ENCODE results near the gene ATP10D. TPM values are rescaled to one million over a fixed set of nuclear protein-coding genes. Genes with fewer than 3 reads are reported as not detected.

ATP10D gene
- 10 to 100 TPM; 29.8 to 52.8 TPM for total RNA-seq
- polyA plus RNA-seq (ENCODE audit: insufficient read length in 2 of 2) = 10 to 100 TPM; 13.0 to 13.3 TPM
- long read RNA-seq, donor 1 = 0 reads
- long read RNA-seq, donor 2 = 0 reads
- long read RNA-seq, donor 3 = 0 reads
- long read RNA-seq, donor 4, full-length matches to known transcripts = 3 of 3 reads
- long read RNA-seq, donor 4, partial matches to known transcripts = 0 of 3 reads
- long read RNA-seq, donor 4, other reads (novel, unspliced or antisense) = 0 of 3 reads

- peaks cover 3% of the 10 kb centered on the region for H3K4me1 ChIP-seq (ENCODE audit: control insufficient read depth, insufficient read depth, low read length)
- no peaks in the 10 kb centered on the region for H3K36me3 ChIP-seq (ENCODE audit: control insufficient read depth, insufficient read depth, low read length)
- H3K4me3 ChIP-seq (ENCODE audit: low read depth, low read length) = peak within 1 kb of the TSS; percentile 61
- 1% methylated on average over 24 of the region's 34 CpGs for WGBS (ENCODE audit: insufficient coverage)
- H3K27me3 ChIP-seq (ENCODE audit: control insufficient read depth, insufficient read depth, low read length) = no peaks in the 10 kb centered on the region
- H3K27ac ChIP-seq (ENCODE audit: low read depth, low read length) = peak within 1 kb of the TSS; percentile 83
- H3K9me3 ChIP-seq (ENCODE audit: control insufficient read depth, insufficient read depth, low read length) = no peaks in the 10 kb centered on the region
- peak; percentile 77 to 97 (median 88) for DNase-seq (ENCODE audit: low read depth in 4 of 6, low spot score in 6 of 6)
These were observed at the start of gene ATP10D for GRCh38 chr4:47485047-47485692. Gene ATP10D, plus strand, starts transcription at chr4:47485275. Its CDS starts 27,266 bp downstream, at chr4:47512541.

- H3K9me3 ChIP-seq (ENCODE audit: control insufficient read depth, insufficient read depth, low read length) = no peaks in the 10 kb centered on the region
- no peaks in the 10 kb centered on the region for H3K36me3 ChIP-seq (ENCODE audit: control insufficient read depth, insufficient read depth, low read length)
- H3K4me1 ChIP-seq (ENCODE audit: control insufficient read depth, insufficient read depth, low read length) = no peaks in the 10 kb centered on the region
- no peaks in the 10 kb centered on the region for H3K27me3 ChIP-seq (ENCODE audit: control insufficient read depth, insufficient read depth, low read length)
- no peak overlapping the region for H3K4me3 ChIP-seq (ENCODE audit: low read depth, low read length)
- no peak overlapping the region for H3K27ac ChIP-seq (ENCODE audit: low read depth, low read length)
- DNase-seq (ENCODE audit: low read depth in 4 of 6, low spot score in 6 of 6) = no peak
- WGBS (ENCODE audit: insufficient coverage) = 86% methylated on average over 3 of the region's 5 CpGs
These were observed 42.1 kb upstream of the ATP10D start for GRCh38 chr4:47442980-47443379.

DNA sequence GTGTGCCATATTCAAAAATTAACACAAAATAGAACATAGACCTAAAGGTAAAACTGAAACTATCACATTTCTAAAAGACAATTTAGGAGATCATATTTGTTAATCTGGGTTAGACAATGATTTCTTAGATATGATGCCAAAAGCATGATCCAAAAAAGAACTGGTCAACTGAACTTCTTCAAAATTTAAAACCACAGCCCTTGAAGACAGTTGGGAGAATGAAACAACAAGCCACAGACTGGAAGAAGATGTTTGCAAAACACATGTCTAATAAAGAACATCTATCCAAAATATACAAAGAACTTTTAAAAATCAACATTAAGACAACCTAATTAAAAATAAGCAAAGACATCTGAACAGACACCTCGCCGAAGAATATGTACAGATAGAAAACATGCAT is 41.0 kb upstream of the ATP10D start:
- no peak for DNase-seq (ENCODE audit: low read depth in 4 of 6, low spot score in 6 of 6)
- H3K36me3 ChIP-seq (ENCODE audit: control insufficient read depth, insufficient read depth, low read length) = no peaks in the 10 kb centered on the region
- no peaks in the 10 kb centered on the region for H3K27me3 ChIP-seq (ENCODE audit: control insufficient read depth, insufficient read depth, low read length)
- WGBS (ENCODE audit: insufficient coverage) = 90% methylated on average over 2 of the region's 2 CpGs
- no peak overlapping the region for H3K27ac ChIP-seq (ENCODE audit: low read depth, low read length)
- no peaks in the 10 kb centered on the region for H3K4me1 ChIP-seq (ENCODE audit: control insufficient read depth, insufficient read depth, low read length)
- H3K4me3 ChIP-seq (ENCODE audit: low read depth, low read length) = no peak overlapping the region
- H3K9me3 ChIP-seq (ENCODE audit: control insufficient read depth, insufficient read depth, low read length) = no peaks in the 10 kb centered on the region

GRCh38 chr4:47451657-47452056 is 33.4 kb upstream of the ATP10D start:
- WGBS (ENCODE audit: insufficient coverage) = 14% methylated on average over 1 of the region's 4 CpGs
- Histone ChIP-seq H3K36me3 (ENCODE audit: control insufficient read depth, insufficient read depth, low read length) (peaks cover 7% of the 10 kb centered on the region), H3K4me3 (ENCODE audit: low read depth, low read length) (no peak overlapping the region)

GRCh38 chr4:47462799-47463234 is 22.3 kb upstream of the ATP10D start:
- WGBS (ENCODE audit: insufficient coverage) = 27% methylated on average over 2 of the region's 6 CpGs
- no peak for DNase-seq (ENCODE audit: low read depth in 4 of 6, low spot score in 6 of 6)
- Histone ChIP-seq H3K9me3 (ENCODE audit: control insufficient read depth, insufficient read depth, low read length) (no peaks in the 10 kb centered on the region), H3K36me3 (ENCODE audit: control insufficient read depth, insufficient read depth, low read length) (no peaks in the 10 kb centered on the region), H3K27me3 (ENCODE audit: control insufficient read depth, insufficient read depth, low read length) (no peaks in the 10 kb centered on the region), H3K27ac (ENCODE audit: low read depth, low read length) (peak overlapping the region; percentile 55), H3K4me3 (ENCODE audit: low read depth, low read length) (peak overlapping the region; percentile 84), H3K4me1 (ENCODE audit: control insufficient read depth, insufficient read depth, low read length) (no peaks in the 10 kb centered on the region)

More at GRCh38 chr4:47451657-47452056, 33.4 kb upstream of the ATP10D start:
- Histone ChIP-seq H3K27me3 (ENCODE audit: control insufficient read depth, insufficient read depth, low read length) (no peaks in the 10 kb centered on the region), H3K4me1 (ENCODE audit: control insufficient read depth, insufficient read depth, low read length) (no peaks in the 10 kb centered on the region), H3K9me3 (ENCODE audit: control insufficient read depth, insufficient read depth, low read length) (no peaks in the 10 kb centered on the region), H3K27ac (ENCODE audit: low read depth, low read length) (no peak overlapping the region)
- no peak for DNase-seq (ENCODE audit: low read depth in 4 of 6, low spot score in 6 of 6)

DNA sequence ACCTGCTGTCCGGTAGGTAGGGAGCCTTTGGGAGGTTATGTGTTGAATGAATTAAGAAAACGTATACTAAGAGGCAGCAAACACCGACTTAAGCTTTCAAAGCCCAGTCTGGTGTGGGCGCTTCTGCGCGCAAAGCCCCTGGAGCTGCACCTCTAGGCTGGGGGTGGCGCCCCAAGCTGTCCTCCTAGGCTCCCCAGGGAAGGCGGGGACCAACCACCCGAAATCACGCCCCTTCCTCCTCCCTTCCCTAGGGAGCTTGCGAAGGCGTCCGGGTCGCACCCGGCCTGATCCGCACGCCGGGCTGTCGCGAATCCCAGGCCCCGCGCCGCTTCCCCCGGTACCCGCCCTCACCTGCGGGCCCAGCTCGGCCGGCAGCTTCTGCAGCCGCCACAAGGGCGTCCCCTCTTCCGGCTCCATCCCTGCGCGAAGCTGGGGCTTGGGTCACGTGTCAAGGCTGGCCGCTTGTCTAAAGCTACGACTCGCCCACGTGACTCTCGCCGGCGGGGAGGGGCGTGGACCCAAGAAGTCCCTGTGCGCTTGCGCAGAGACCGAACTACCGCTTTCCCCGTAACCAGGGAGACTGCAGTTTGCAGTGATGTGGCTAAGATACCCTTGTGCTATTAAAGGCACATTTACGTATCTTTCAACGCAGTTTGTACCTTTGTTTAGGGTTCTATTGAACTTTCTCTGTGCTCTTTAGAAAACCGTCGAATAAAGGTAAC is 21.7 kb upstream of the ATP10D start, which contains the start of gene COMMD8:
Gene COMMD8 (minus strand): TSS at position 468 of the 722 bp plus-strand sequence. CDS start 51 bp downstream, at position 417.
- Histone ChIP-seq H3K4me1 (ENCODE audit: control insufficient read depth, insufficient read depth, low read length) (no peaks in the 10 kb centered on the region), H3K27ac (ENCODE audit: low read depth, low read length) (peak within 1 kb of the TSS; percentile 55), H3K4me3 (ENCODE audit: low read depth, low read length) (peak within 1 kb of the TSS; percentile 84), H3K9me3 (ENCODE audit: control insufficient read depth, insufficient read depth, low read length) (no peaks in the 10 kb centered on the region), H3K36me3 (ENCODE audit: control insufficient read depth, insufficient read depth, low read length) (no peaks in the 10 kb centered on the region), H3K27me3 (ENCODE audit: control insufficient read depth, insufficient read depth, low read length) (no peaks in the 10 kb centered on the region)
- WGBS (ENCODE audit: insufficient coverage) = under 1% methylated on average over 47 of the region's 51 CpGs
- peak; percentile 91 to 99 (median 95) for DNase-seq (ENCODE audit: low read depth in 4 of 6, low spot score in 6 of 6)

DNA sequence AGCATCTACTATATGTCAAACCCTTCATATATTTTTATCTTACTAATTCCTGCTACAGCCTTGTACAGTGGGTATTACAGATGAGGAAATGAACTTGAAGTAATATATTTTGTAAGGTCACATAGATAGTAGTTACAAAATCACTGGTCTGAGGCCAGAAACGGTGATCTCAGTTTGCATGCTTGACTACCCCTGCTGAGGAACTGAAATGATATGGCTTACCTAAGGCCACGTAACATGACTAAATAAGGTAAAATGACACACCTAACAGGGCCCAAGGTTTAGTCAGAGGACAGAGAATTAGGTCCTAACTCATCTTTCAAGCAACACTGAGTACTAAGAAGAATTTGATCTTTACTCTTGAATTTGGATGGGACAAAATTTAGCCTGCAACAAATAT is 20.1 kb upstream of the ATP10D start:
- Histone ChIP-seq H3K27ac (ENCODE audit: low read depth, low read length) (no peak overlapping the region), H3K36me3 (ENCODE audit: control insufficient read depth, insufficient read depth, low read length) (no peaks in the 10 kb centered on the region), H3K4me3 (ENCODE audit: low read depth, low read length) (no peak overlapping the region), H3K4me1 (ENCODE audit: control insufficient read depth, insufficient read depth, low read length) (no peaks in the 10 kb centered on the region), H3K9me3 (ENCODE audit: control insufficient read depth, insufficient read depth, low read length) (no peaks in the 10 kb centered on the region), H3K27me3 (ENCODE audit: control insufficient read depth, insufficient read depth, low read length) (no peaks in the 10 kb centered on the region)
- 83% methylated on average over 1 of the region's 2 CpGs for WGBS (ENCODE audit: insufficient coverage)
- no peak for DNase-seq (ENCODE audit: low read depth in 4 of 6, low spot score in 6 of 6)

- no peak for DNase-seq (ENCODE audit: low read depth in 4 of 6, low spot score in 6 of 6)
- no peaks in the 10 kb centered on the region for H3K9me3 ChIP-seq (ENCODE audit: control insufficient read depth, insufficient read depth, low read length)
- no peaks in the 10 kb centered on the region for H3K4me1 ChIP-seq (ENCODE audit: control insufficient read depth, insufficient read depth, low read length)
- H3K27ac ChIP-seq (ENCODE audit: low read depth, low read length) = no peak overlapping the region
- no peaks in the 10 kb centered on the region for H3K27me3 ChIP-seq (ENCODE audit: control insufficient read depth, insufficient read depth, low read length)
- no peaks in the 10 kb centered on the region for H3K36me3 ChIP-seq (ENCODE audit: control insufficient read depth, insufficient read depth, low read length)
- whole genome bisulfite sequencing (ENCODE audit: insufficient coverage) = no CpG with 5 or more reads among the region's 2 CpGs
- no peak overlapping the region for H3K4me3 ChIP-seq (ENCODE audit: low read depth, low read length)
These were observed 18.9 kb upstream of the ATP10D start for GRCh38 chr4:47466056-47466785.

DNA sequence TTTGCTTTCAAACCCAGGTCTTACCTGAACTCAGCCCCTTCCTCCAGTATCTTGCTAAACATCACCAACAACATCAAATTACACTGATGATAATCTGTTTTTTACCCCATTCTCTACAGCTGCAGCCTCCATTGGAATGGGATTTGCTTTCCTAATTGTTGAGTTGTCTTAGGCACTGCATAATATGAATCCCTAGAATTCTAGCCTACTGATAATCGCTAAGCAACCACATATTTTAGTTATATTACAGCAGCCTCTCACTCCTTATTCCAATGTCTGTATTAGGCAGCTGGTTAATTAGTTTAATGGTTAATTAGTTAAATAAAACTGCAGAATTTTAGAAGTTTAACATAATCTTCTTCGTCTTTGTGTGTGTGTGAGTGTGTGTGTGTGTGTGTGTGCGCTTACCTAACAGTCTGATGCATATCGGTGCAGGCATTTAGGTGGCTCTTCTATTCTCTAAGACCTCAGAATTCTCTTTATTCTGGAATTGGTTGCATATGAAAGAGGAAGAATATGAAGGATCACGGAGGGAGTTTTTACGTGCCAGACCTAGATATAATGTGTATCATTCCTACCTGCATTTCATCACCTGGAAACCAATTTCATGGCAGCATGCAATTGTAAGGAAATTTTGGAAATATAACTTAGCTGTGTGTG is 16.2 kb upstream of the ATP10D start:
- peak in 1 of 6 donors; percentile 70 for DNase-seq (ENCODE audit: low read depth in 4 of 6, low spot score in 6 of 6)
- WGBS (ENCODE audit: insufficient coverage) = no CpG with 5 or more reads among the region's 6 CpGs
- no peak overlapping the region for H3K27ac ChIP-seq (ENCODE audit: low read depth, low read length)
- H3K4me3 ChIP-seq (ENCODE audit: low read depth, low read length) = no peak overlapping the region
- H3K27me3 ChIP-seq (ENCODE audit: control insufficient read depth, insufficient read depth, low read length) = no peaks in the 10 kb centered on the region
- H3K36me3 ChIP-seq (ENCODE audit: control insufficient read depth, insufficient read depth, low read length) = no peaks in the 10 kb centered on the region
- H3K9me3 ChIP-seq (ENCODE audit: control insufficient read depth, insufficient read depth, low read length) = no peaks in the 10 kb centered on the region
- no peaks in the 10 kb centered on the region for H3K4me1 ChIP-seq (ENCODE audit: control insufficient read depth, insufficient read depth, low read length)

Measured in spinal cord (tissue), 10 donors.